Kidney tubule cell (primary cell): ENCODE results near the gene NUB1.
"Not testable (repeated sequence)": the region's sequence is repeated elsewhere in the genome, so short reads cannot be mapped to it uniquely, and the experiment has no call there.

Source experiments
- DNase-seq: peaks from one replicate; pipeline ENCODE4 v3.0.0-alpha.2; 2018; ENCODE audit warnings: low spot score

NUB1 gene

DNA sequence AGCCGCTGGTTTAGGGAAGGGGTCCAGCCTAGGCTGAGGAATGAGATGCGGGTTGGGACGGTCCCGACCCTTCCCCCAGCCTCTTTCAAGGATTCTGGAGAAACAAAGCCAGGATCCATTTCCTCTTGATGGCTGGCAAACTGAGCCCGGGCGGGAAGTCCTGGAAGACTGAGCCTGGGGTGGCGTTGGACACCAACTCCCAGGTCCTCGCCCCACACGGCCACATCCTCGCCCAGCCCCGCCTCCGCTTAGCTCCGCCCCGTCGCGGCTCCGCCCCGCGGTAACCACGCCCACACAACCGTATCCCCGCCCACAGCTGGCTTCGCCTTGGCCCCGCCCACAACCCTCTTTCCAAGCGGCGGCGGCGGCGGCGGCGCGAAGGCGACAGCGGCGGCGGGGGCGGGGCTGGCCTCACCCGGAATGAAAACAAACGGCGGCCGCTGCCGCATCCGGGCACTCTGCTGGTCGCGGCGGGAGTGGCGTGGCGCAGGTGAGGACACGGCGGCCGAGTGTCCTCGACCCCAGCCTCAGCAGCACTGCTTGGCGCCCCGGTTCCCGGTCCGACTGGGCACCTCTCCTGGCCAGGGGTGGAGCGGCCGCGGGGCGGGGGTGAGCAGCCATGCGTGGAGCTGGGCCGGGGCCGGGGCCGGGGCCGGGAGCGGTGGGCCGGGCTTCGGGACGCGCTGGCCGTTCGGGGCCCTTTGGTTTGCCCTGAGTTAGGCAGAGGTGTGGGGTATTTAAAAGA lies at the start of gene NUB1:
Gene NUB1 (plus strand): TSS at position 456 of the 745 bp plus-strand sequence. CDS start 3,538 bp downstream, outside the sequence.
- peak; percentile 90 for DNase-seq

DNA sequence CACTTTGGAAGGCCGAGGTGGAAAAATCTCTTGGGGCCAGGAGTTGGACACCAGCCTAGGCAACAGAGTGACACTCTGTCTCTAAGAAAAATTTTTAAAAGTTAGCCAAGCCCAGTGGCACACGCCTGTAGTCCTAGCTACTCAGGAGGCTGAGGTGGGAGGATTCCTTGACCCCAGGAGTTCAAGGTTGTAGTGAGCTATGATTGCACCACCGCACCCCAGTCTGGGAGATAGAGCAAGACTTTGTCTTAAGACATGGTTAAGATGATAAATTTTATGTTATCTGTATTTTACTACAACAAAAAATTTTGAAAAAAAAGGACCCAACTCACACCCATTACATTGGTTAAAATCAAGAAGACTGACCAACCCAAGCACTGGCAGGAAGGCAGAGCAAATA lies 48.8 kb upstream of the NUB1 start:
- no peak for DNase-seq

DNA sequence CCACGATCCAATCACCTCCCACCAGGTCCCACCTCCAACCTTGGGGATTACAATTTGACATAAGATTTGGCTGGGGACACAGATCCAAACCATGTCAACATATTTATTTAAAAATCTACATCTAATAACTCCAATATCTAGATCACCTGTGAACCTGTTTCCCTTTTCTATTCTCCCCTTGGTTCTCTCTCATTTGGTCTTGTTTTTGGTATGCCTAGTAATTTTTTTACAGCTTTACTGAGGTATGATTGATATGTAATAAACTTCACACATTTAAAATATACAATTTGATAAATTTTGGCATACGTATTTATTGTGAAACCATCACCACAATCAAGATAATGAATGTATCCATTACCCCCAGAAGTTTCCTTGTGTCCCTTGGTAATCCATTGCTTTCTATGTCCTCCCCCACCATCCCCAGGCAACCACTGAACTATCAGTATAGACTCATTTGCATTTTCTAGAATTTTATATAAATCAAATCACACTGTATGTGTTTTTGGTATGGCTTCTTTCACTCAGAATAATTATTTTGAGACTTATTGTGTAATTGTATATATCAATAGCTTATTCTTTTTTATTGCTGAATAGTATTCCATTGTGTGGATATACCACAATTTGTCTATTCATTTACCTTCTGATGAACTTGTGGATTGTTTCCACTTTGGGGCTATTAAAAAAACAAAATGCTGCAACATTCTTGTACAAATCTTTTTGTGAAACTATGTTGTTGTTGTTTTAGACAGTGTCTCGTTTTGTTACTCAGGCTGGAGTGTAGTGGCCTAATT lies 45.2 kb upstream of the NUB1 start:
- no peak for DNase-seq

- no peak for DNase-seq
Measured at GRCh38 chr7:151298765-151299164, 42.8 kb upstream of the NUB1 start.

GRCh38 chr7:151299530-151299929 lies 42.1 kb upstream of the NUB1 start:
- DNase-seq, result no peak

- DNase-seq, result no peak
Measured at GRCh38 chr7:151299940-151300645, 41.5 kb upstream of the NUB1 start.

DNA sequence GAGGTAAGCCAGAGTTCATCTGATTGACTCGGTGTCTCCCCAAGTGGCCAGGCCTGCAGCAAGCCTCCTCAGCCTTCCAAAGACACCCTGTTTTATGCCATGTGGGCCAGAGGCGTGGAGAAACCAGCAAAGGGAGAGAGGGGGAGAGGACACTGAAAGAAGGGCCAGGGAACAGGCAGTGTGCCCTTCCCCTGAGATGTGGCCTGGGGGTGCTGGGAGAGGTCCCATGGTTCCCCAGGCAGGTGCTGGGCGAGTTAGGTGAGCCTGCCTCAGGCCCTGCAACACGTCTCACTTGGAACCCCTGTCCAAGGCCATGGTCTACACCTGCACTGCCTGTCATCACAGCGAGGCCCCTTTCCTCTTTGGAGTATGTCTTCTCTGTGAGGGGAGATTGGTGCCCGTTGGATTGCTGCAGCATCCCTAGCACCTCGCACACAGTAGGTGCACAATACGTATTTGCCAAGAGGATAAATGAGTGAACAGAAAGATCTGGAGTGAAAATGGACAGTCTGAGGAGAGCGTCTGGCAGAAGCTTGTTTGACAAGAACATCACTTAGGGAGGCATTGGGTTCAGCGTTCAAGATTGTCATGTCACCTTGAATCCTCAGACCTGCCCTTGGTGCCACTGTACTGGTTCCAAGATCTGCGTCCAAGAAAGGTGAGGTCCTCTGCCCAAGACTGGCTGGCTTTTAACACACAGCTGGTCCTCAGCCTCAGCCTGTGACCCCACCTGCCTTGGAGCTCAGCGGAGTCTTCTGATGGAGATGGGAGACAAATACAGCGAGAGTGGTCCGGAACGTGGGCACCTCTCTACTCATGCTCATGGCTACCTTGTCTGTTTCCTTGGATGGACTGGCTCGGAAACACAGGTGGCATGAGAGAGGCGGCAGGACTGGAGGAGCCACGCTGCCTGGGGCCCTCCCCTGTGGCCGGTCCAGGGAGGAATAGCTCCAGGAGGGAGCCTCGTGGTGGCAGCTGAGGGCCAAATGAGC lies 39.8 kb upstream of the NUB1 start:
- no peak for DNase-seq

GRCh38 chr7:151304251-151304650 lies 37.4 kb upstream of the NUB1 start:
- not testable (repeated sequence) for DNase-seq

DNA sequence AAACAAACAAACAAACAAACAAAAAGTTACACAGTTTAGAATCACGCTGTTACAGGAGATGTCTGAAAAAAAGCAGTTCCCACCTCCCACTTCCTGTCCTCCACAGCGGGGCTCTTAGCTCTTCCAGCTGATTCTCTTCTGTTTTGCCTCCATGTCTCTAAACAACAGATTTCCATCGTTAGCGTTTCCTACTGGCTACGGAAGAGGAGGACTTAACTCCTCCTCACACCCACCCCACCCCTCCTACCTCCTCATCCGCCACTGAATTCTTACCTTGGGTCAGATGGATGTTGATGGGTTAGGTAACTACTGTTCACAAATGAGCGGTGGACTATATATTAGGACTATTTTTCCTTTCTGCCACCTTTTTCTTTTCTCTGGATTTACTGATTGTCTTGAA lies 36.8 kb upstream of the NUB1 start:
- no peak for DNase-seq

- no peak for DNase-seq
Measured at GRCh38 chr7:151306374-151306773, 35.2 kb upstream of the NUB1 start.

DNA sequence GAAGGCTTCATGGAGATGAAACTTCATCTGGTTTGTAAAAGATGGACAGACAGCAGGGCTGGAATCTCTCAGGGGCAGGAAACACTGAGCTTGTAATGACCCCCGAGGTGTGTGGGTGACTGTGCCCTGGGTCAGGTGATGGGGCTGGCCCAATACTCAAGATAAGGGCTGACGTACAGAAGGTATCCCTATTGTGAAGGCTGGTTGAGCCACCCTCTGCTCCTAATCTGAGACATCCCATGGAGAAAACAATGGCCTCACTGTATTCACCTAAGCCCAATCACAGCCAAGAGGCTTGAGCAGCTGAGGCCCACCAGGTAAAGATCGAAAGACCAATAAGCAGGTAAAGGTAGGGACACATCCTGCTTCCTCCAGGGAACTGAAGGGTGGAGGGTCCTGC lies 34.8 kb upstream of the NUB1 start:
- DNase-seq, result no peak

- no peak for DNase-seq
Measured at GRCh38 chr7:151307536-151307935, 34.1 kb upstream of the NUB1 start.

DNA sequence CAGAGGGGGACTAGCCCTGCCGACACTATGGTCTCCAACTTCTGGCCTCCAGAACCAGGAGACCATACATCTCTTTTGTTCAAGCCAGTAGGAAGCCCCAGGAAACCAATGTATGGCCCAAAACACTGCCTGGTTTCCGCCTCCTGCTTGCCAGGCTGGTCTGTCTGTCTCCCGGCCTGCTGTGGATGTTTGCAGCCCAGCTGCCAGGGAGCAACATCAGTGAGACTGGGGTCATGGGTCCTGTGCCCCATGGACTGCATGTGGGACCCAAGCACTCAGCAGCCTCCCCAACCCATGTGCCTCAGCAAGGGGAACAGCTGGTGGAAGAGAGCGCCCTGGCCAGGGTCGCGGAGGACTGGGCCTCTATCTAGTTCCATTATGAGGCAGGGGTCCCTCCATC lies 33.4 kb upstream of the NUB1 start:
- DNase-seq, result no peak

DNA sequence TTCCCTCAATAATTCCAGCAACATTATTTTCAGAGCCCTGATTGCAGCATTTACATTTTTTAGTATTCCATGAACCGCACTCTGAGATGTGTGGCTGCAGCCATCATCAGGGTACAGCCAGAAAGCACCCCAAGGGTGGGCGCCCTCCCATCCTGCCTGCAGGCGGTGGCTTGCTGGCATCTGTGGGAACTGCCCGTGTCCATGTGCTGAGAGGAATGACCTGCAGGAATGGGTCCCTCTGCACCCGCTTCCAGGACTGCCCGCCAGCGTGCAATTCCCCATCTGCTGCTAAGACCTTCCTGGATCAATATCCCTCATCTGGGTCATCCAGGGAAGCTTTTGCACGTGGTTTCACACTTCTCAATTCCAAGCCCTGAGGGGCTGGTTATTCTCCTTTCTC lies 32.8 kb upstream of the NUB1 start:
- DNase-seq, result no peak

- DNase-seq, result peak; percentile 16
Measured at GRCh38 chr7:151309311-151309710, 32.3 kb upstream of the NUB1 start.

GRCh38 chr7:151310578-151310977 lies 31.0 kb upstream of the NUB1 start:
- DNase-seq, result peak; percentile 74

GRCh38 chr7:151311294-151311864 lies 30.2 kb upstream of the NUB1 start:
- DNase-seq, result peak; percentile 29

DNA sequence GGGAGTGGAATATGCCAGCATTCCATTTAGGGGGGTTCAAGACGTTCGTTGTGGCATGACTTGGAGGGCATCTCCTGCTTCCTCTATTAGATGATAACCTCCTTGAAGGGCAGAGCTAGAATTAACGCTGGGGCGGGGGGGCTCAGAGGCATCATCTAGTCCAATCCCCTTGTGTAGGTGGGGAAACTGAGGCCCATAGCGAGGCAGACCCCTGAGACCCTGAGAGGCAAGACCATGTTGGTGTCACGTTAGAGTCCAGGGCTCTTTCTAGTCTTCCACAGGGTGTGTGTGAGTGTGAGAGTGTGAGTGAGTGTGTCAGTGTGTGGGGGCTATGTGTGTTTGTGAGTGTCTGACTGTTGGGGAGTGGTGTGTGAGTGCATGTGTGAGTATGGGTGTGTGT lies 29.3 kb upstream of the NUB1 start:
- no peak for DNase-seq

- no peak for DNase-seq
Measured at GRCh38 chr7:151312831-151313809, 28.5 kb upstream of the NUB1 start.

- DNase-seq, result no peak
Measured at GRCh38 chr7:151313857-151314256, 27.8 kb upstream of the NUB1 start.
